ENCODE results near the gene SLC47A2. TPM values are rescaled to one million over a fixed set of nuclear protein-coding genes. Genes with fewer than 3 reads are reported as not detected.
"Not testable (repeated sequence)": the region's sequence is repeated elsewhere in the genome, so short reads cannot be mapped to it uniquely, and the experiment has no call there.

The SLC47A2 gene
- 0.92 TPM for total RNA-seq

DNA sequence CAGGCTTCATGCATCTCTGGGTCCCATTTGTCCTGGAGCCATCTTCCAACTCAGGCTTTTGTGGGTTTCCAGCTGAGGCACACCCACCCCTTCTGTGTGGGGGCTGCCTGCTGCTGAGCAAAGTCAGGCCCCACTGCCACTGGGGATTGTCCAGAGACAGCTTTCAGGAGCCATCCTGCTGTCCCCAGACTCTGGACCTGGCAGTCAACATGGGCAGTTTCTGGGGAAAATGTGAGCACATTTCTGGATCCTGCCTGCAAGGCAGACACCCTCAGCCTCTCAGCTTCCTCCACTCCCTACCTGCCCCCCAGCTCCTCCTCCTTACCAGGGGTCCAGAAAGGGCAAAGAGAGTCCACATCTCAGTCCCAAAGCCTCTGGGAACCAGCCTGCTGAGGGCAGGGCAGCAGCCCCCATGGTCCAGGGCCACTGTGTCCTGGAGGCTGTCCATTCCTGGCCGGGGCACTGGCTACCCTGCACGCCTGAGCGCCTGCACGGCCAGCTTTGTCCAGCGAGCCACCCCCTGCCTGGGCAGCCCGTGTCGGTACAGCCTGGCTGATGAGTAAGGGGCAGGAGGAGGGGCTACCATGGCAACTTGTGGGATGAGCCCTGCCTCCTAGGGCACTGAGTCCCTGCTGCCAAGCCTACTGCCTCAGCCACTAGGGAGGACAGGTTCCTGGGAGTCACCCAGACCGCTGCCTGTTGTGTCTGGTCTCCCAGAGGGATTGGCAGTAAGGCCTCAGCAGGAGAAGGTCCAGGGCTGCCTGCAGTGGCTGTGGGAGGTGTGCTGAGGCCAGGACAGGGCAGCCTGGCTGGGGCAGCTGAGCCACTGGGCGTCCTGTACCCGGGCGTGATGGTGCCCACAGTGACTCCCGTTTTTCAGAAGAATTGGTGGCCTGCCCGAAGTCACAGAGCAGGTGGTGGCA, at the start of gene SLC47A2:
Gene SLC47A2, minus strand, starts transcription at position 477 of the 923 bp plus-strand sequence. Its CDS starts 29 bp downstream, at position 448.
- peak; percentile 30 for ATAC-seq

DNA sequence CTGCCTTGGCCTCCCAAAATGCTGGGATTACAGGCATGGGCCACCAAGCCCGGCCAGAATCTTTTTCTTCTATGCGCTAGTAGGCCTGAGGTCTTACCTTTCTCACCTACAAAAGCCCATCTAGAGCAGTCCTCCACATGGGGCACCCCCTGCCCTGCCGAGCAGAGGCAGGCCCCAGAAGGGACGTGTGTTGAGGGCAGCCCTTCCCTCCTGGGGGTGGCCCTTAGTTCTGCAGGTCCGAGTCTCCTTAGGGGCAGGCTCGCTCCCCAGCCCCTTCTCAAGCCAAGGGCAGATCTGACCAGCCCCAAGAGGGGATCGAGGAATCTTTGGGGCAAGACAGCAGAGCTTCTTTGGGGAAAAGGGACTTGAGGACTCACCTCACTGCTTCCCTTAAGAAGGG, 49.6 kb upstream of the SLC47A2 start:
- no peak for ATAC-seq

DNA sequence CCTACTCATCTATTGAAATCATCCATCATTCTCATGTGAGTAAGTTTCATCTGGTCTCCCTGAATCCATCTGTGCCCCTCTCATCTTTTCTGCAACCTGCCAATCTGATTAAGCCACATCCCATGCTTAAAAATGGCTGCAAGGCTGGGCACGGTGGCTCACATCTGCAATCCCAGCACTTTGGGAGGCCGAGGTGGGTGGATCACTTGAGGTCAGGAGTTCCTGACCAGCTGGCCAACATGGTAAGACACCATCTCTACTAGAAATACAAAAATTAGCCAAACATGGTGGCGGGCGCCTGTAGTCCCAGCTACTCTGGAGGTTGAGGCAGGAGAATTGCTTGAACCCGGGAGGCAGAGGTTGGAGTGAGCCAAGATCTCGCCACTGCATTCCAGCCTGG, 47.6 kb upstream of the SLC47A2 start:
- ATAC-seq, result not testable (repeated sequence)

DNA sequence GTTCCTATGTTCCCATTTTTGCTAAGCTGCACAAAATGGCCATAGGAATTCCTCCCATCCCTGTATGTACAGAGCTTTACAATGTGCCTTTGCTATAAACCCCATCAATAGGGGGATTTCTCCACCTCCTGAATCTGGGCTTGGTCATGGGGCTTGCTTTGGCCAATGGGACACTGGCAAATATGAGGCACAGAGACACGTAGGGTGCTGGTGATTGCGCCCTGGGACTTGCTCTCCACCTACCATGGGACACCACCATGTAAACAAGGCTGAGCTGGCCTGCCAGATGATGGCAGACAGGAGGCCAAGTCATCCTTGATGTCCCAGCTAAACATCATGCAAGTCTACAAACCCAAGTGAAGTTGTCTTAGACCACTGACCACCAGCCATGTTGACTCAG, 47.0 kb upstream of the SLC47A2 start:
- no peak for ATAC-seq

DNA sequence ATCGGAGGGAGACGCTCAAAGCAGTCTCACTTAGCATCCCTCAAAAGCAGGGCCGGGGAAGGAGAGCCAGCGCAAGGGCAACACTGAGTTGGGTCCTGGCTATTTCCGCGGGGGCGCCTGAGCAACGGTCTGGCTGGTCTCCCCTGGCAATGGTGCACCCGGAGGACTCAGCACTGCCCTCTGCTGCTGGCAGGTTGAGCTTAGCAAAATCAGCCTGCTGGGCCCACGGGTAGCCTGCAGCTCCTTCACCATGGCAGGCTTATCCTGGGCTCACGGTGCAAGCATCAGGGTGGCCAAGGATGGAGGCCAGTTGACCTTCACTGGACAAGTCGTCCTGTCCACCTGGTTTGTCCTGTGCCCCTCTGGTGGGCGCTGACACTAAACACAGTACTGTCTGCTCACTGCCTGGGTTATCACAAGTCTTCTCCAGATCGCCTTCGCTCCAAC, 46.2 kb upstream of the SLC47A2 start:
- peak; percentile 51 for ATAC-seq

DNA sequence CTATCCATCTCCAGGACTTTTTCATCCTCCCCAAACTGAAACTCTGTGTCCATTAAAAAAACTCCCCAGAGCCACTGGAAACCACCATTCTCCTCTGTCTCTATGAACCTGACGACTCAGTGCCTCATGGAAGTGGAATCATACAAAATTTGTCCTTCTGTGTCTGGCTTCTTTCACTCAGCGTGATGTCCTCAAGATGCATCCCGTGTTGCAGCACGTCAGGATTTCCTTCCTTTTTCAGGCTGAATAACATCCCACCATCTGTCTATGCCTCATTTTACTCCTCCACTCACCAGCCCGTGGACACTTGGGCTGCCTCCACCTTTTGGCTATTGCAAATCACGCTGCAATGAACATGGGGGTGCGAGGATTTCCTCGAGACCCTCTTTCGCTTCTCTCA, 44.4 kb upstream of the SLC47A2 start:
- ATAC-seq, result no peak

DNA sequence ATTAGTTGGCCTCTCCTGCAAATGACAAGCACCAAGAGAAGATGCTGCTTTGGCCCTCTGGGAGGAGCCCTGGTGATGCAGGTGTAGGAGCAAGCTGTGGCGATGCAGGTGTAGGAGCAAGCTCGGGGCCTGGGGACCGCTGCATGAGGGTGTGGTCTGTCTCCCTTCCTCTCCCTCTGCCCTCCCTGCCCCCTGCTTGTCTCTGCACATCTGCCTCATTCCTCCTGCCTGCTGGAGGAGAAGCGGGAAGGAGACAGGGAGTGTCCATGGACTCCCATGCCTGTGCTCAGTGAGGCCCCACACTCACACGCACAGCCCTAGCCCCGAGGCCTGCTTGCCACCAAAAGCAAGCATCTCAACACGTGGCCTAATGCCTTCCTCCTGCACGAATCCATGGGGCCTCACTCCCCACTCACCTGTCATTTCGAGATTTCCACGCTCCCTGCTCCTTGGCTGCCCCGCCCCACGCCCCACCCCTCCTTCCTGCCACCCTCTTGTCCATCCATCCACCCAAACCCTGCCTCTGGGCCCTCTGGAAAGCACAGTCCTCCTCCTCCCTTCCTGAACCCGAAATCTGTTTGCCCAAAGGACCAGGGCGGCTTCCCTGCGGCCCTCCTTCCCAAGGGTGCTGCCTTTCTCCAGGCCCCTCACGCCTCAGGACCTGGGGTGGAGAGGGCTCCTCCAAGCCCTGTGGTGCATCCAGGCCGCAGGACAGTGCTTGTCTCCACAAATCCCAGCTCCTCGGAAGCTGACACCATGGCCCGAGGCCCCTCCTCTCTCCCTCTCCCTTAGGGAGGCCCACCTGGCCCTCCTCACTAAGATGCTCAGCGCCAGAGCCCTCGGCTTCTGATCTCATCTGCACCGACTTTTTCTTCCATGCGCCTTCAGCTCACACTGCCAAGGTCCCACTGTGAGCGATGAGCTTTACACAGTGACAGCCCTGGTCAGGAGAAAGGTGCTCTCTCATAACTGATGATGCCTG, 43.5 kb upstream of the SLC47A2 start:
- no peak for ATAC-seq

GRCh38 chr17:19757536-19758180, 41.3 kb upstream of the SLC47A2 start:
- no peak for ATAC-seq

GRCh38 chr17:19756546-19756945, 40.2 kb upstream of the SLC47A2 start:
- ATAC-seq, result no peak

- ATAC-seq, result no peak
These were observed 39.6 kb upstream of the SLC47A2 start for GRCh38 chr17:19755821-19756510.

DNA sequence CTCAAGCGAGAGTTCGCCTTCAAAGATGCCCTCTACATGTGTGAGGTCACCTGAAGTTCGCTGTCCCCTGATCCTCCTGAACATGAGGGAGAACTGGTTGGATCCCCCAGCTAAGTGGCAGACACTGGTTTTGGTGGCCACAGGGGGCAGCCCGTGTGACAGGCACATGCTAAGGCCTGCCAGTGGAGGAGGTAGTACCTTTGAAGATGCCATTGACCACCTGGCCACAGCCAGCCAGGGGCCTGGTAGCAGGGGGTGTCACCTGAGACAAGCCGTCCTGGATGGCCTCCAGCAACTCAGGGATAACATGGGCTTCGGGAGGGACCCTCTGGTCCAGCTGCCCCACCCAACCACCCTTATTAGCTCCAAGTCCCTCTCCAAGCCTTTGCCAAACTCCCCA, 39.0 kb upstream of the SLC47A2 start:
- ATAC-seq, result no peak

DNA sequence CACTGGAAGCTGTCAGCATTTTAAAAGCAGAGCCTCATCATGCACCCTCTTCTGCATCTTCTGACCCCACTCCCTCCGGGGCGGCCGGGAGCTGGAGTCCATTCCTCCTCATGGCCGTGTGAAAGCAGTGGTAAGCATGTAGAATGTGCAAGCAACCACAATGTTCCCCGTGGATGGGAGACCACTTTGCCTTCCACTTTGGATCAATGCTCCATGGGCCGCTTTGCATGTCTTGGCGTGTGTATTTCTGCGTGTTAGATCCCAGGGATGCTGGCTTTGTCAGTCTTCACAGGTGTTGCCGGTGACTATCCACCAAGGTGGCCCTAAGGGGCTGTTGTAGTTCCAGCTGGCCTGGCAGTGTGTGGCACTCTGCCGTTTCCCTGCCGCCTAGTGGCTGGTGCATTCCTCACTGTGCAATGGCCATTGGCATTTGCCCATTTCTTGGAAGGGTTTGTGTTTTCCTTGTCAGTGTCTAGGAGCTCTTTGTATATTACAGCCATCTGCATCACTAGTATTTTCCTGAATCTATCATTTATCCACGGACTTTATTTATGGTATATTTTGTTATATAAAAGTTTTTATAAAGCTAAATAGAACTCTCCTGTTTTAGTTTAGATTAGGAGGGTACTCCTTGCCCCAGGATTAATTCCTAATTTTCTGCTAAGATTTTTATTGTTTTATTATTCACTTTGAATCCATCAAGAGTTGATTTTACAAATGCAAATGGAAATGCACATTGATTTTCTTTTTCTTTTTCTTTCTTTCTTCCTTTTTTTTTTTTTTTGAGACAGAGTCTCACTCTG, 37.5 kb upstream of the SLC47A2 start:
- ATAC-seq, result peak; percentile 66

GRCh38 chr17:19753051-19753509, 36.7 kb upstream of the SLC47A2 start:
- peak; percentile 89 for ATAC-seq

DNA sequence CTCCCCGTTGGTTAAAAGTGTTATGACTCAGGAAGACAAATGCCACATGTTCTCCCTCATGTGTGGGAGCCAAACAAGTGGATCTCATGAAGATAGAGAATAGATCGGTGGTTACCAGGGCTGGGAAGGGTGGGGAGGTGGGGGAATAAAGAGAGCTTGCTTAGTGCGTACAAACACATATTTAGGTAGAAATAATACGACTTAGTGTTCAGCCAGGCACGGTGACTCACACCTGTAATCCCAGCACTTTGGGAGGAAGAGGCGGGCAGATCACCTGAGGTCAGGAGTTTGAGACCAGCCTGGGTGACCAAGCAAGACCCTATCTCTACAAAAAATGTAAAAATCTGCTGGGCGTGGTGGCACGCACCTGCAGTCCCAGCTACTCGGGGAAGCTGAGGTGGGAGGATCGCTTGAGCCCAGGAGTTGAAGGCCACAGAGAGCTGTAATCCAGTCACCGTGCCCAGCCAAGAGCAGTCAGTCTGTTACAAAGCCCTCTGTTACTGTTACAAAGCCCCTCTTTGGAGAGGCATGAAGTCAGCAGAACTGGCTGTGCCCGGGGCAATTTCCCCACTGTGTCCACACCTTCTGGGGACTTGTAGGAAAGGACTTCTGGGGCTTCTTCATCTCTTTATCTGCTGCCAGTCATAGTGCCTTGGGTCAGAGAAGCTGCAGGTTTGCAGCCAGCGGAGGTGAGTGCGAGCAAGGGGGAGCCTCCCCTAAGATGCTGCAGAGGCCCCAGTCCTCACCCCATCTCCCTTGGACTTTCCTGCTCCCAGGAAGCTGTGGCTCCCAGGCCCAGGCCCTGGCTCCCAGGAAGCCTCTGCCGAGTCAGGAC, 36.0 kb upstream of the SLC47A2 start:
- peak; percentile 0 for ATAC-seq

DNA sequence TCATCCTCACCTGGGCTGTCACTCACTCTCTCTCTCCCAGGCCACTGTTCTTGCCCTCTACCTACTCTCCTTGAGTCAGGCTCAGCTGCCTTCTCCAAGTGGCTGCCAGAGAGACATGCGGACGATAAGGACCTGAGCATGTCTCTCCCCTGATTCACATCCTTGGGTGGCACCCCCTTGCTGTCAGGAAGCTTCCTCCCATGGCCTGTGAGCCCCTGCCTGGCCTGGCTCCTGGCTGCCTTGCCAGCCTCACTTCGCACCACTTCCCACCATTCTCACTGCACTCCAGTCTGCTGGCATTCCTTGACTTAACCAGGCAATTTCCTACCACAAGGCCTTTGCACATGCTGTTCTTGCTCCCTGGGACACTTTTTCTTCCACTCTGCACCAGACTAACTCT, 34.5 kb upstream of the SLC47A2 start:
- ATAC-seq, result peak; percentile 17

DNA sequence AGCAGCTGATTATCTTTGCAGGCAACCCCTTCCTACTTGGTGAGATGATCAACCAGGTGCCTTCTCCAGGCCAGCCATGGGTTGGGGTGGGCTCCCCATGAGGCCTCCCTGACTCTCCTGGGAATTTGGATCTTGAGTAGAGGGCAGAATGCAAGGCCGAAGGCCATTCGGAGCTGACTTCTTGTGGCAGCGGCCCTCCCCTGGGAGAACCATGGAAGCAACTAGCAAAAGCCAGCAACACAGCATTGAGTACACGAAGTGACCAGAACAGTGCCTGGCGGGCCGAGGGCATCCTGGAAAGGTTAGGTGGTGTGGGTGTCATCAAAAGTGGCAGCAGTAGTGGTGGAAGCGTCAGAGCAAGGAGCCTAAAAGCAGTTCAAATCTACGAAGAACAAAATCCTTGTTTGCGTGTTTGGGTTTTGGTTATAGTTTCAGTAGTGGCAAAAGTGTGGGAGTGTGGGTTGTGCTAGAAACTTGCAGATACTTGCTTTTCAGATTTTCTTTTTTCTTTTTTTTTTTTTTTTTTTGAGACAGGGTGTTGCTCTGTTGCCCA, 33.7 kb upstream of the SLC47A2 start:
- no peak for ATAC-seq

- ATAC-seq, result no peak
These were observed 32.4 kb upstream of the SLC47A2 start for GRCh38 chr17:19748807-19749193.

GRCh38 chr17:19747829-19748806, 31.7 kb upstream of the SLC47A2 start, which contains the start of gene ALDH3A1:
Gene ALDH3A1, minus strand, starts transcription at chr17:19748298. Its CDS starts 3,169 bp downstream, at chr17:19745129.
- peak; percentile 45 for ATAC-seq
